ENCODE results near the gene KDF1.
A peak's percentile ranks its signal among the peaks of the same experiment; 100 is the strongest.

The KDF1 gene

GRCh38 chr1:26915204-26915842 is 44.9 kb downstream of the KDF1 start:
- Histone ChIP-seq H3K4me1 (ENCODE audit: control insufficient read depth, insufficient read depth, low read length) (no peaks in the 10 kb centered on the region), H3K4me3 (ENCODE audit: low read length) (no peak overlapping the region), H3K27me3 (ENCODE audit: control insufficient read depth, insufficient read depth, low read length) (no peaks in the 10 kb centered on the region), H3K36me3 (ENCODE audit: control insufficient read depth, insufficient read depth, low read length) (no peaks in the 10 kb centered on the region), H3K27ac (ENCODE audit: low read length) (no peak overlapping the region), H3K9me3 (ENCODE audit: control insufficient read depth, insufficient read depth, low read length) (no peaks in the 10 kb centered on the region)
- DNase-seq (ENCODE audit: low read depth, low spot score), result no peak
- no CpG with 5 or more reads among the region's 5 CpGs for WGBS (ENCODE audit: insufficient coverage, insufficient read length)

GRCh38 chr1:26913754-26914619 is 46.3 kb downstream of the KDF1 start, which contains the start of gene NR0B2:
Gene NR0B2, minus strand, starts transcription at chr1:26913975. Its CDS starts 35 bp downstream, at chr1:26913940.
- no peaks in the 10 kb centered on the region for H3K36me3 ChIP-seq (ENCODE audit: control insufficient read depth, insufficient read depth, low read length)
- no peak for DNase-seq (ENCODE audit: low read depth, low spot score)
- H3K27ac ChIP-seq (ENCODE audit: low read length), result no peak within 1 kb of the TSS
- no peaks in the 10 kb centered on the region for H3K4me1 ChIP-seq (ENCODE audit: control insufficient read depth, insufficient read depth, low read length)
- no peaks in the 10 kb centered on the region for H3K9me3 ChIP-seq (ENCODE audit: control insufficient read depth, insufficient read depth, low read length)
- WGBS (ENCODE audit: insufficient coverage, insufficient read length), result no CpG with 5 or more reads among the region's 16 CpGs
- no peak within 1 kb of the TSS for H3K4me3 ChIP-seq (ENCODE audit: low read length)
- no peaks in the 10 kb centered on the region for H3K27me3 ChIP-seq (ENCODE audit: control insufficient read depth, insufficient read depth, low read length)

DNA sequence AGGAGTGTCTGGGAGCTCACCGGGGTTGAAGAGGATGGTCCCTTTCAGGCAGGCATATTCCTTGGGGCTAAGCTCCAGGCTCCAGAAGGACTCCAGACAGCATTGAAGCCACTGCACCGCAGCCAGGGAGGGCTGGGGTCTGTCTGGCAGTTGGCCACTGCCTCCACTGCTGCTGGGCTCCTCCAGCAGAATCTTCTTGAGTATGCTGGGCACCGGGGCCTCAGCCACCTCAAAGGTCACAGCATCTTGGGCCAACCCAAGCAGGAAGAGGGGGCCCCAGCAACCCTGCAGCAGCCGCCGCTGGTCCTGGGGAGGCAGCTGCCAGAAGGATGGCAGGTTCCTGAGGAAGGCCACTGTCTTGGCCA is 46.9 kb downstream of the KDF1 start:
- H3K4me1 ChIP-seq (ENCODE audit: control insufficient read depth, insufficient read depth, low read length), result no peaks in the 10 kb centered on the region
- no peaks in the 10 kb centered on the region for H3K36me3 ChIP-seq (ENCODE audit: control insufficient read depth, insufficient read depth, low read length)
- no CpG with 5 or more reads among the region's 5 CpGs for whole genome bisulfite sequencing (ENCODE audit: insufficient coverage, insufficient read length)
- no peaks in the 10 kb centered on the region for H3K27me3 ChIP-seq (ENCODE audit: control insufficient read depth, insufficient read depth, low read length)
- no peak overlapping the region for H3K27ac ChIP-seq (ENCODE audit: low read length)
- H3K4me3 ChIP-seq (ENCODE audit: low read length), result no peak overlapping the region
- no peaks in the 10 kb centered on the region for H3K9me3 ChIP-seq (ENCODE audit: control insufficient read depth, insufficient read depth, low read length)
- DNase-seq (ENCODE audit: low read depth, low spot score), result no peak

GRCh38 chr1:26912147-26912490 is 48.1 kb downstream of the KDF1 start:
- Histone ChIP-seq H3K4me1 (ENCODE audit: control insufficient read depth, insufficient read depth, low read length) (no peaks in the 10 kb centered on the region), H3K27me3 (ENCODE audit: control insufficient read depth, insufficient read depth, low read length) (no peaks in the 10 kb centered on the region), H3K36me3 (ENCODE audit: control insufficient read depth, insufficient read depth, low read length) (no peaks in the 10 kb centered on the region), H3K4me3 (ENCODE audit: low read length) (no peak overlapping the region), H3K27ac (ENCODE audit: low read length) (no peak overlapping the region), H3K9me3 (ENCODE audit: control insufficient read depth, insufficient read depth, low read length) (no peaks in the 10 kb centered on the region)
- DNase-seq (ENCODE audit: low read depth, low spot score), result no peak
- WGBS (ENCODE audit: insufficient coverage, insufficient read length), result no CpG with 5 or more reads among the region's 2 CpGs

- no peak overlapping the region for H3K27ac ChIP-seq (ENCODE audit: low read length)
- H3K4me3 ChIP-seq (ENCODE audit: low read length), result no peak overlapping the region
- no peaks in the 10 kb centered on the region for H3K36me3 ChIP-seq (ENCODE audit: control insufficient read depth, insufficient read depth, low read length)
- no CpG with 5 or more reads among the region's 8 CpGs for WGBS (ENCODE audit: insufficient coverage, insufficient read length)
- no peak for DNase-seq (ENCODE audit: low read depth, low spot score)
- H3K27me3 ChIP-seq (ENCODE audit: control insufficient read depth, insufficient read depth, low read length), result no peaks in the 10 kb centered on the region
- H3K4me1 ChIP-seq (ENCODE audit: control insufficient read depth, insufficient read depth, low read length), result no peaks in the 10 kb centered on the region
- H3K9me3 ChIP-seq (ENCODE audit: control insufficient read depth, insufficient read depth, low read length), result no peaks in the 10 kb centered on the region
Measured at GRCh38 chr1:26911399-26912146, 48.7 kb downstream of the KDF1 start.

- no peak overlapping the region for H3K27ac ChIP-seq (ENCODE audit: low read length)
- H3K27me3 ChIP-seq (ENCODE audit: control insufficient read depth, insufficient read depth, low read length), result no peaks in the 10 kb centered on the region
- H3K9me3 ChIP-seq (ENCODE audit: control insufficient read depth, insufficient read depth, low read length), result no peaks in the 10 kb centered on the region
- H3K36me3 ChIP-seq (ENCODE audit: control insufficient read depth, insufficient read depth, low read length), result no peaks in the 10 kb centered on the region
- H3K4me3 ChIP-seq (ENCODE audit: low read length), result no peak overlapping the region
- DNase-seq (ENCODE audit: low read depth, low spot score), result no peak
- no peaks in the 10 kb centered on the region for H3K4me1 ChIP-seq (ENCODE audit: control insufficient read depth, insufficient read depth, low read length)
- WGBS (ENCODE audit: insufficient coverage, insufficient read length), result no CpG with 5 or more reads among the region's 4 CpGs
Measured at GRCh38 chr1:26910343-26911160, 49.7 kb downstream of the KDF1 start.

DNA sequence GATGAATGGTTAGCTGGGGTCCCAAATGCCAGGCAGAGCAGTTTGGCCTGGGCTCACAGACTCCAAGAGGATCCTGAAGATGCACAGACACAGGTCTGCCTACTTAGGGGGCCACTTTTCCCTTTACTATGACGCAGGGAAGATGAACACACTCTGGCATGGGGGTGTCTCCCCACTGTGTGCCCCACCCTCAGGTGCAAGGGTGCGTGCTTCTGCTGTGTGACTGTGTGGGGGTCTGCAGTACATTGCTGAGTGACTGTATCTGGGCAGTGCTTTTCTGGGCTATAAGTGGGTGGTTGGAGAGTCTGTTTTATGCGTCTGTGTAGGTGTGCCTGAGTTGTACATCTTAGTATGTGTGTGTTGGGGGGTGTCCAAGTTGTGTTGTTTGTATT is 50.3 kb downstream of the KDF1 start:
- H3K36me3 ChIP-seq (ENCODE audit: control insufficient read depth, insufficient read depth, low read length), result no peaks in the 10 kb centered on the region
- no peak for DNase-seq (ENCODE audit: low read depth, low spot score)
- no peaks in the 10 kb centered on the region for H3K9me3 ChIP-seq (ENCODE audit: control insufficient read depth, insufficient read depth, low read length)
- no peak overlapping the region for H3K4me3 ChIP-seq (ENCODE audit: low read length)
- no CpG with 5 or more reads among the region's 3 CpGs for WGBS (ENCODE audit: insufficient coverage, insufficient read length)
- no peaks in the 10 kb centered on the region for H3K27me3 ChIP-seq (ENCODE audit: control insufficient read depth, insufficient read depth, low read length)
- H3K27ac ChIP-seq (ENCODE audit: low read length), result no peak overlapping the region
- H3K4me1 ChIP-seq (ENCODE audit: control insufficient read depth, insufficient read depth, low read length), result no peaks in the 10 kb centered on the region

- H3K4me1 ChIP-seq (ENCODE audit: control insufficient read depth, insufficient read depth, low read length), result no peaks in the 10 kb centered on the region
- H3K36me3 ChIP-seq (ENCODE audit: control insufficient read depth, insufficient read depth, low read length), result no peaks in the 10 kb centered on the region
- no peak for DNase-seq (ENCODE audit: low read depth, low spot score)
- H3K27me3 ChIP-seq (ENCODE audit: control insufficient read depth, insufficient read depth, low read length), result no peaks in the 10 kb centered on the region
- WGBS (ENCODE audit: insufficient coverage, insufficient read length), result no CpG with 5 or more reads among the region's 6 CpGs
- H3K9me3 ChIP-seq (ENCODE audit: control insufficient read depth, insufficient read depth, low read length), result no peaks in the 10 kb centered on the region
- H3K4me3 ChIP-seq (ENCODE audit: low read length), result no peak overlapping the region
- no peak overlapping the region for H3K27ac ChIP-seq (ENCODE audit: low read length)
Measured at GRCh38 chr1:26907071-26907917, 53.0 kb downstream of the KDF1 start.

GRCh38 chr1:26900815-26901511 is 59.3 kb downstream of the KDF1 start:
- no peak overlapping the region for H3K27ac ChIP-seq (ENCODE audit: low read length)
- WGBS (ENCODE audit: insufficient coverage, insufficient read length), result no CpG with 5 or more reads among the region's 18 CpGs
- 0 out of 2 replicates have a peak, but pooled peaks cover 6% of the 10 kb centered on the region for H3K36me3 ChIP-seq (ENCODE audit: control insufficient read depth, insufficient read depth, low read length)
- H3K27me3 ChIP-seq (ENCODE audit: control insufficient read depth, insufficient read depth, low read length), result no peaks in the 10 kb centered on the region
- H3K9me3 ChIP-seq (ENCODE audit: control insufficient read depth, insufficient read depth, low read length), result no peaks in the 10 kb centered on the region
- H3K4me3 ChIP-seq (ENCODE audit: low read length), result peak overlapping the region; percentile 91; the same call in 1 of the 2 replicates
- DNase-seq (ENCODE audit: low read depth, low spot score), result no peak
- no peaks in the 10 kb centered on the region for H3K4me1 ChIP-seq (ENCODE audit: control insufficient read depth, insufficient read depth, low read length)

Data from iPS DF 6.9 (cell line).